PC-3 (cell line): ENCODE results near the gene SPOPL. TPM values are rescaled to one million over a fixed set of nuclear protein-coding genes. Genes with fewer than 3 reads are reported as not detected.

Experiments
- ATAC-seq: fragments of 200-7000 bp; cut with Tn5 transposase; 2 replicates; pipeline ENCODE4 v1.9.1; 2020; ENCODE audit warnings: mild to moderate bottlenecking, moderate library complexity
- BruUV-seq: library from RNA; stranded (reverse); fragments of 400-500 nt; replicated peaks from 2 replicates; lab custom pipeline; 2021; lab: Mats Ljungman, UMichigan
- CTCF ChIA-PET: fragments of 300-600 bp; sonication (Branson Sonifier 250); formaldehyde crosslinking; loops from one replicate; lab custom pipeline; 2022; ENCODE audit warnings: antibody characterized with exemption; lab: Charles Lee
- POLR2A ChIA-PET: fragments of 300-600 bp; sonication (Branson Sonifier 250); formaldehyde crosslinking; loops from one replicate; lab custom pipeline; 2022; ENCODE audit warnings: antibody characterized with exemption; ENCODE audit not compliant: unreplicated experiment; lab: Charles Lee
- DNase-seq: peaks from one replicate; pipeline ENCODE4 v3.0.0-alpha.2; 2015
- H2AFZ ChIP-seq: fragments of 300-600 bp; sonication (generic); 2 replicates; pipeline ENCODE4 v1.6.0; 2016; ENCODE audit warnings: antibody characterized with exemption, low read length
- H3F3A ChIP-seq: fragments of 300-600 bp; sonication (generic); one replicate; pipeline ENCODE4 v1.6.0; 2017; ENCODE audit warnings: antibody characterized with exemption, low read length, control low read depth, mild to moderate bottlenecking; ENCODE audit not compliant: unreplicated experiment
- H3K27ac ChIP-seq: fragments of 300-600 bp; sonication (generic); 2 replicates; pipeline ENCODE4 v1.5.1; 2016; ENCODE audit warnings: mild to moderate bottlenecking, low read length
- H3K27me3 ChIP-seq: fragments of 300-600 bp; sonication (generic); 2 replicates; pipeline ENCODE4 v1.6.1; 2016; ENCODE audit warnings: low read length, mixed read lengths
- H3K36me3 ChIP-seq: fragments of 300-600 bp; sonication (generic); 2 replicates; pipeline ENCODE4 v1.6.1; 2016; ENCODE audit warnings: low read depth, mixed run types, low read length, mixed read lengths
- H3K4me1 ChIP-seq: fragments of 300-600 bp; sonication (generic); 2 replicates; pipeline ENCODE4 v1.5.1; 2016; ENCODE audit warnings: low read length; ENCODE audit not compliant: insufficient read depth
- H3K4me2 ChIP-seq: fragments of 300-600 bp; sonication (generic); 2 replicates; pipeline ENCODE4 v1.6.0; 2016; ENCODE audit warnings: low read length
- H3K4me3 ChIP-seq: fragments of 300-600 bp; sonication (generic); 2 replicates; pipeline ENCODE4 v1.5.1; 2016; ENCODE audit warnings: mild to moderate bottlenecking, low read length, mixed read lengths
- H3K79me2 ChIP-seq: fragments of 300-600 bp; sonication (generic); 2 replicates; pipeline ENCODE4 v1.6.1; 2017; ENCODE audit warnings: low read length, mixed read lengths
- H3K9ac ChIP-seq: fragments of 300-600 bp; sonication (generic); 2 replicates; pipeline ENCODE4 v1.6.0; 2016; ENCODE audit warnings: mild to moderate bottlenecking, low read length
- H3K9me2 ChIP-seq: fragments of 300-600 bp; sonication (generic); replicated peaks from 2 replicates; pipeline ENCODE4 v1.6.1; 2016; ENCODE audit warnings: mixed run types, low read length, mixed read lengths
- H3K9me3 ChIP-seq: fragments of 300-600 bp; sonication (generic); 2 replicates; pipeline ENCODE4 v1.6.1; 2016; ENCODE audit warnings: low read length, mixed read lengths
- H4K20me1 ChIP-seq: fragments of 300-600 bp; sonication (generic); 2 replicates; pipeline ENCODE4 v1.6.1; 2016; ENCODE audit warnings: low read length, mixed read lengths
- EZH2 ChIP-seq: fragments of 300-600 bp; sonication (generic); IDR thresholded peaks from one replicate; pipeline ENCODE4 v1.6.1; 2017; ENCODE audit warnings: antibody characterized with exemption, mild to moderate bottlenecking, low read length; ENCODE audit not compliant: unreplicated experiment
- EZH2phosphoT487 ChIP-seq: fragments of 300-600 bp; sonication (generic); IDR thresholded peaks from 2 replicates; pipeline ENCODE4 v1.6.1; 2018; ENCODE audit warnings: mild to moderate bottlenecking, antibody characterized with exemption, low read length, borderline replicate concordance
- intact Hi-C: fragments of 100-400 bp; cut with micrococcal nuclease; formaldehyde crosslinking; loops from 2 replicates; pipeline ENCODE4 v1.9.0; 2023
- total RNA-seq: library from RNA; depleted of rRNA; stranded (reverse); fragments of >200 nt; gene quantifications from 2 replicates; pipeline ENCODE4 v1.2.3, GENCODE V29; 2014
- TF ChIP-seq, protein P1 (sequence below): fragments of 300-600 bp; sonication (generic); conservative IDR thresholded peaks from 2 replicates; pipeline ENCODE4 v1.5.1; 2017; ENCODE audit warnings: antibody characterized with exemption, low read depth, mild to moderate bottlenecking, low read length

SPOPL gene
- total RNA-seq, 1 experiment from 2014 or later = 10.2 TPM

DNA sequence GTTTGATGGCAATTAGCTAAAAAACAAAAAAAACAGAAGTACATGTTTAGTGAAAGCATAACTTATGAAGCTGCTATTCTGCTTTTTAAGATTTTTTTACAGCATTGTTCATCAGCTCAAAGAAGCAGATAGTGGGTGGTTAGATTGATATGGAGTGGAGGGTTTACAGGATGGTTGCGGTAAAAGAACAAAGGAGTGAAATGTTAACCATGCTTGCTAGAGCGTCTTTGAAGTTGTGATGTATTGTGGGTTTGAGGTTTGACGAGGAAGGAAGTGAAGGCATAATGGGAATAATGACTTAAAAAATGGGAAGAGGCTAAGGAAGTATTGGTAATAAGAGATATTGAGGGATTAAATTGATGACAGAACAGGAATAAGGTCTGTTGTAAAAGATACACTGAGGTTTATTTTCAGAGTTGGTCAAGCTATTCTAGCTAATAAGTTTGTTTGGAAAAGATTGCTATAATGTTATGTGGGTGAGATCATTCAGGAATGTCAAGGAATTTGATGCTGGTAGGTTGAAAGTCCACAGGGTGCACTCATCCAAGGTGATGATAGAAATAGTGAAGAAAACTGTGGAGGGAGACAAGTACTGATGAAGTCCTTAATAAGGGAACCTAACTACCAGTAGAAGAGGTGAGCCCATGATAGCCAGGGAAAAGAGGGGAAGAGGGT, 14.6 kb downstream of the SPOPL start:
- intact Hi-C loops = loop anchor here (10.0 kb wide), 1 partner anchor 571 kb away; no protein-coding TSS in a partner anchor
- Histone ChIP-seq H3K9me2 (no peaks in the 10 kb centered on the region), H3K4me2 (no peak overlapping the region), H3K27ac (no peak overlapping the region), H3K36me3 (no peaks in the 10 kb centered on the region), H2AFZ (no peak overlapping the region), H3K4me3 (no peak overlapping the region), H3K9ac (no peak overlapping the region), H3F3A (no peaks in the 10 kb centered on the region), H3K27me3 (no peaks in the 10 kb centered on the region), H4K20me1 (peaks cover 7% of the 10 kb centered on the region; the same call in 1 of the 2 replicates), H3K9me3 (no peaks in the 10 kb centered on the region), H3K4me1 (peaks cover 18% of the 10 kb centered on the region), H3K79me2 (peaks cover 77% of the 10 kb centered on the region)
- CTCF ChIA-PET = no interaction called here
- BruUV-seq = no TSS peak
- TF ChIP-seq EZH2 (no peak), EZH2phosphoT487 (no peak)
- TF ChIP-seq, protein P1, sequence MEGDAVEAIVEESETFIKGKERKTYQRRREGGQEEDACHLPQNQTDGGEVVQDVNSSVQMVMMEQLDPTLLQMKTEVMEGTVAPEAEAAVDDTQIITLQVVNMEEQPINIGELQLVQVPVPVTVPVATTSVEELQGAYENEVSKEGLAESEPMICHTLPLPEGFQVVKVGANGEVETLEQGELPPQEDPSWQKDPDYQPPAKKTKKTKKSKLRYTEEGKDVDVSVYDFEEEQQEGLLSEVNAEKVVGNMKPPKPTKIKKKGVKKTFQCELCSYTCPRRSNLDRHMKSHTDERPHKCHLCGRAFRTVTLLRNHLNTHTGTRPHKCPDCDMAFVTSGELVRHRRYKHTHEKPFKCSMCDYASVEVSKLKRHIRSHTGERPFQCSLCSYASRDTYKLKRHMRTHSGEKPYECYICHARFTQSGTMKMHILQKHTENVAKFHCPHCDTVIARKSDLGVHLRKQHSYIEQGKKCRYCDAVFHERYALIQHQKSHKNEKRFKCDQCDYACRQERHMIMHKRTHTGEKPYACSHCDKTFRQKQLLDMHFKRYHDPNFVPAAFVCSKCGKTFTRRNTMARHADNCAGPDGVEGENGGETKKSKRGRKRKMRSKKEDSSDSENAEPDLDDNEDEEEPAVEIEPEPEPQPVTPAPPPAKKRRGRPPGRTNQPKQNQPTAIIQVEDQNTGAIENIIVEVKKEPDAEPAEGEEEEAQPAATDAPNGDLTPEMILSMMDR = no peak
- POLR2A ChIA-PET = no interaction called here
- DNase-seq = peak; percentile 19
- ATAC-seq = no peak

DNA sequence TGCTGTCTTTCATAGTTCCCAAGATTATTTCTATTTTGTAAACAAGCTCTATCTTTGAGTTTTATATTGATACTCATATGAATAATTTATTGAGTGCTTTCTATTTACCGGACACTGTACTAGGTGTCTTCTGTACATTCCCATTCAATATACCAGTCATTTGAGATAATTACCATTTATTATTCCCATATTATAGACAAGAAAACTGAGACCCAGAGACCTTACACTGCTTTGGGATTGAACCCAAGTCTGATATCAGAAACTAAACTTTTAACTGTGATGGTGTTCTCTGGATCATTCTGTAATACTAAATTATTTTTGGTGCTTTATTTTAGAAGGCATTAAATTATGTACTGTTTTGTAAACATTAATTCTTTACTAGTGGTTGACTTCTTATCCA, 17.3 kb downstream of the SPOPL start:
- H3K27ac ChIP-seq = no peak overlapping the region
- H3K4me1 ChIP-seq = peaks cover 8% of the 10 kb centered on the region
- no peak overlapping the region for H3K9ac ChIP-seq
- no peaks in the 10 kb centered on the region for H3K36me3 ChIP-seq
- no peak overlapping the region for H3K4me2 ChIP-seq
- DNase-seq = no peak
- ChIA-PET CTCF (no interaction called here), POLR2A (no interaction called here)
- peaks cover 65% of the 10 kb centered on the region for H3K79me2 ChIP-seq
- no peak overlapping the region for H2AFZ ChIP-seq
- no TSS peak for BruUV-seq
- no peaks in the 10 kb centered on the region for H3F3A ChIP-seq
- TF ChIP-seq EZH2 = no peak
- ATAC-seq = no peak
- no peak overlapping the region for H3K4me3 ChIP-seq
- intact Hi-C loops = loop anchor here (10.0 kb wide), 1 partner anchor 574 kb away; no protein-coding TSS in a partner anchor
- H3K9me2 ChIP-seq = no peaks in the 10 kb centered on the region
- H4K20me1 ChIP-seq = peaks cover 7% of the 10 kb centered on the region; the same call in 1 of the 2 replicates
- no peaks in the 10 kb centered on the region for H3K9me3 ChIP-seq
- no peaks in the 10 kb centered on the region for H3K27me3 ChIP-seq

DNA sequence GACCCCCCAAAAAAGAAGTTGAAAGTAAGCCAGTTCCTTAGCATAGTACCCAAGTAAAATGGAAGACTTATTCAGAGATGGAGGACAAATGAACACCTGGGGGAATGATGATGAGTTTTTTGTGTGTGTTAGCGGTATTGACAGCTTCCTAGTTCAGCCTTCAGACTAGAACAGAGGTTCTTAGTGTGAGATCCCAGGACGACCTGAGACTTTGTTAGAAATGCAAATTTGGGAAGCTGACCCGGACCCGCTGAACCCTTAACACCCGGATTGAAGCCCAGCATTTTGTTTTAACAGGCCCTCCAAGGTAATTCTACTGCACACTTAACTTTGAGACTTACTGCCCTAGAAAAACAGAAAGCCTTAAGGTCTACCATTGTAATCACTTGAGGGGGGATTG, 20.3 kb downstream of the SPOPL start:
- H4K20me1 ChIP-seq = peaks cover under 1% of the 10 kb centered on the region; the same call in 1 of the 2 replicates
- no peaks in the 10 kb centered on the region for H3K9me3 ChIP-seq
- H3K4me1 ChIP-seq = no peaks in the 10 kb centered on the region
- H3K27me3 ChIP-seq = no peaks in the 10 kb centered on the region
- H3F3A ChIP-seq = no peaks in the 10 kb centered on the region
- H3K36me3 ChIP-seq = no peaks in the 10 kb centered on the region
- no peak for ATAC-seq
- H3K27ac ChIP-seq = no peak overlapping the region
- no peak for TF ChIP-seq EZH2
- TF ChIP-seq, protein P1 = no peak
- no peak for TF ChIP-seq EZH2phosphoT487
- H3K9ac ChIP-seq = no peak overlapping the region
- intact Hi-C loops = no loop called here
- H3K79me2 ChIP-seq = peaks cover 36% of the 10 kb centered on the region
- ChIA-PET CTCF (no interaction called here), POLR2A (no interaction called here)
- no TSS peak for BruUV-seq
- no peaks in the 10 kb centered on the region for H3K9me2 ChIP-seq
- no peak for DNase-seq
- no peak overlapping the region for H3K4me2 ChIP-seq
- no peak overlapping the region for H3K4me3 ChIP-seq
- no peak overlapping the region for H2AFZ ChIP-seq
